GM10847 (cell line): Measurements from ENCODE around the gene MNS1.

ENCODE experiments used
- POLR2A ChIP-seq: IDR thresholded peaks from 2 replicates; pipeline ENCODE4 v1.6.1; 2011; ENCODE audit not compliant: insufficient read length; ENCODE audit errors: extremely low read depth

Gene MNS1

GRCh38 chr15:56464893-56465520 is at the start of gene MNS1:
MNS1 (minus strand) TSS chr15:56465137; CDS start chr15:56464972, 165 bp downstream.
- TF ChIP-seq POLR2A, result peak; percentile 33

- TF ChIP-seq POLR2A, result no peak
These were observed 31.7 kb upstream of the MNS1 start for GRCh38 chr15:56496635-56497034.

GRCh38 chr15:56495533-56495932 is 30.6 kb upstream of the MNS1 start:
- TF ChIP-seq POLR2A, result no peak

DNA sequence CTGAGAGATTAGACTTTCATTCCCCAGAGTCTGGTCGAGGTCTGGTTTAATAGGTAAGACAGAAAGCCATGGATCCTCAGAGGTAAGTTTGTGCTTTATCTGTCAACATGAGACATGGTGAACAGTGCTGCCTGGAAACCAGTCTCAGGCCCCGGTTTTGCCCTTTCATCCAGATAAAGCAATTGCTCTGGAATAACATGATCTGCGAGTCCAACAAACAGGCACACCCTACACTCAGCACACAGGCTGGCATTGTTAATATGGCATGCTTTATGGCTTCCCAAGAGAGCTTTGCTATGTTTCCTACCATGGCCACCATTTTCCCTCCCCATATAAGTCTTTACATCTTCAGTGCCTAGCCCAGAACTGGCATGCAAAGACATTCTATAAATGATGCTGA is 30.1 kb upstream of the MNS1 start:
- TF ChIP-seq POLR2A, result no peak

DNA sequence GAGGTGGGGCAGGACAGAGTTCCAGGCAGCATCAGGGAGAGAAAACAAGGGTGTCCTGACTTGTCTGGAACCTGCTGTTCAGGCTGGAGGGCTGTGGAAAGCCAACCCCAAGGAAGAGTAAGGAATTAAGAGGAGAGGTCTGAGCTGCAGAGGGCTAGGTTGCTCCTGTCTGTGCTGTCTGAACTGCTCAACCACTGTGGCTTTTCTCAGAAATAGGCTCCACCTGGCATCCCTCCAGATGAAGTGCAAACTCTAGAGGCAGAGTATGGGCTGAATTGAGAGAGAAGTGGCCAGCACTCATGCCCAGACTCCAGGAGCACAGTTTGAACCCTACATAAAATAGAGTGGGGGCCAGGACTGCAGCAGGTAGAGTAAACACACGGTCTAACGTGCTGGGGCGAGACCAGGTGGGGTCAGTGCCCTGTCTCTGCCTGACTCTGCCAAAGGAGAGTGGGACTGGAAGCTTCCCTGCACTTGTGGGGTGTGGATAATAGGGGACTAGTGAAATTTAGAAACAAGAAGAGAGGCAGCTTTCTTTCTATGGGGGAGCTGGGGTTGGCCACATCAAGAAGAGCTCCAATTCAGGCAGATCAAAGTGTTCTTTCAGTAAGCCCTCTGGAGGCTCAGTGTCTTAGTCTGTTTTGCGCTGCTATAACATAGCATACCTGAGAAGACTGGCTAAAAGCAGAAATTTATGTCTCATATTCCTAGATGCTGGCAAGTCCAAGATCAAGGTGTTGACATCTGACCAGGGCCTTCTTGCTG is 28.0 kb upstream of the MNS1 start:
- TF ChIP-seq POLR2A, result no peak

DNA sequence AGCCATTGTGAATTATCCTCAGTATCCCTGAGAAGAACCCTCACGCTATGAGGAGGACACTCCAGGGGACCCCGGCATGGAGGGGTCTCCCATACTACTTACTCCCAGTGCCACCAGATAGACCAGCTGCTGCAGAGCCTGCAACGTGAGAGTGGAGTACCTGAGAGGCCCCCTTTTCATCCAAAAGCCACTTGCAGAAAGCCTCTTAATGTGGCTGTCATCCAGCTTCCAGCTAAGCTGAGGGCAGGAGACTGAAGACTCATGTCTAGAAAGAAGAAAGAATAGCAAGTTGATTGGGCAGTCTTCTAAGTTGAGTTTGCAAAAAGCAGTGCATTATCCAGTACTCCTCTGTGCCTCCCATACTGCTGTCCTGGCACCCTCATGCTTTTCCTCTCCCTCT is 27.3 kb upstream of the MNS1 start:
- no peak for TF ChIP-seq POLR2A

GRCh38 chr15:56491110-56491722 is 26.3 kb upstream of the MNS1 start:
- no peak for TF ChIP-seq POLR2A

GRCh38 chr15:56490461-56490860 is 25.5 kb upstream of the MNS1 start:
- no peak for TF ChIP-seq POLR2A

- TF ChIP-seq POLR2A, result no peak
These were observed 19.4 kb upstream of the MNS1 start for GRCh38 chr15:56484287-56484686.

DNA sequence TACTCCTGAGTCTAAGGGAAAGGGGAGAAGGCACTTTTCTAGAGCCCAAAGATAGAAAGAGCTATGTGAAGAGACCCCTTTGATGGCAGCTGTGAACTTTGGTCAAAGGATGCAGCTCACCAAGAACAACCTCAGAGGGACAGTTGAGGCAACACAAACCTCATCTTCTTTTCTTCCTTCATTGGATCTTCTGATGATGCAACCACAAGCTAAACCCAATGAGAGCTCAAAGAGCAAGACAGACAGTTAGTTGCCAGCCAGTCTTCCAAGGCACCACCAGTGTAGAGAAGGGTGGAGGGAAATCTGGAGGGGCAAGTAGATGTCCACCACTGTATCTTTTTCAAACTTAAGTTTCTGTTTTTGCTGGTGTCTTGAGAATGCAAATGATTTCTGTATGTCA is 10.4 kb upstream of the MNS1 start:
- TF ChIP-seq POLR2A, result no peak

- TF ChIP-seq POLR2A, result no peak
These were observed 8.1 kb upstream of the MNS1 start for GRCh38 chr15:56473017-56473416.

DNA sequence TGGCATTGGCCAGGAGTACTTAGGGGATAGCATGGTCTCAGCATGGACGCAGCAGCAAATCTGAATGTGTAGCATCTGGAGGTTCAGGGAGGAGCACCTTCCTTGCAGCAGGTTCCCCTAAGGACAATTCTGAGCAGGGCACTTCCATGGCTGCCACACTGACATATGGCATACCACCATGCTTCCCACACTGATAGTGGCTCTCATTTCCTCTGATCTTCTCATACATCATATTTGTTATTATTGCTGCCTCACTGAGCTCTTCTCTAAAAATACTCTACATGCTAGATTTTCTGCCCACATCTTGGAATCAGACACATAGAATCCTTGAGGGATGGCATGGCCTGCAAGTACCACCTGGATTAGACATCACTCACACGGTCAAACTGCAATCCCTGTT is 7.3 kb upstream of the MNS1 start:
- no peak for TF ChIP-seq POLR2A

GRCh38 chr15:56471440-56472069 is 6.6 kb upstream of the MNS1 start:
- TF ChIP-seq POLR2A, result no peak

- no peak for TF ChIP-seq POLR2A
These were observed 4.5 kb upstream of the MNS1 start for GRCh38 chr15:56469483-56469882.

- no peak for TF ChIP-seq POLR2A
These were observed 3.5 kb upstream of the MNS1 start for GRCh38 chr15:56468401-56468800.

- no peak for TF ChIP-seq POLR2A
These were observed 2.7 kb upstream of the MNS1 start for GRCh38 chr15:56467616-56468015.
